HL-60 (cell line): ENCODE results near the gene TMPRSS13.

Experiments used
- CTCF ChIP-seq: IDR thresholded peaks from one replicate; pipeline ENCODE4 v1.5.1; 2011; ENCODE audit warnings: low read length, control low read depth, inconsistent platforms; ENCODE audit not compliant: insufficient read depth
- REST ChIP-seq: IDR thresholded peaks from 2 replicates; pipeline ENCODE4 v1.6.1; 2012; ENCODE audit warnings: low read depth; ENCODE audit not compliant: insufficient replicate concordance

- no peak for TF ChIP-seq CTCF
- no peak for TF ChIP-seq REST
These were observed 77.3 kb downstream of the TMPRSS13 start for GRCh38 chr11:117851852-117852251.
